NCI-H774 (cell line): Measurements from ENCODE around the gene MEIS2.
A peak's percentile ranks its signal among the peaks of the same experiment; 100 is the strongest.

Experiments
- DNase-seq: peaks from one replicate; lab custom pipeline; 2025; lab: John Stamatoyannopoulos, UW

MEIS2 gene

DNA sequence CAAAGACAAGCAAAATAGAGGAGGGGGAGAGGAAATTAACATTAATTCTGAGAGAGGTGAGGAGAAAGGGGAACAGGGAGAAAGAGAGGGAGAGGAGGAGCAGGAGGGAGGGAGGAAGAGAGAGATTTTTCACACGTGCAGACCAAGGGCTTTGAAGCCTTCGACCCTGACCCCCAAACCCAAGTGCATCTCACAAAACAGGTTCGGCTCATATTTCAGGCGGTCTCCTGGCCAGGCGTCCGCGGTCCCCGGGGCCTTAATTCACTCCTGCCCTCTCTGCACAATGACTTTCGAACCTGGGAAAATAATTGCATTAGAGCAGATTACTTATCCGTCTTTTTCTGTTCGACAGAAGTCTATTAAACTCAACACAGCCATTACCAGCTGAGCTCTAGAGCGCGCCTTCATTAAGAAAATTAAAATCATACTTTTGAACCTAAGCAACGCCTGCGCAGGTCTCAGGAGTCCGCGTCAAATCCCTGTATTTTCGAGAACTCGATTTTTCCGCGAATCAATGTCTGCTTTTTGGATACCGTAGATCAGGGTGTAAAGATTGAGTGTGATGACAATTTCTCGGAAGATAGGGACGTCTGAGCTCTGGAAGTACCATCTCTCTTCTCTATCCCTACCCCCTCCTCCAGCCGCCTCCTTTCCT is 220.7 kb downstream of the MEIS2 start:
- no peak for DNase-seq

DNA sequence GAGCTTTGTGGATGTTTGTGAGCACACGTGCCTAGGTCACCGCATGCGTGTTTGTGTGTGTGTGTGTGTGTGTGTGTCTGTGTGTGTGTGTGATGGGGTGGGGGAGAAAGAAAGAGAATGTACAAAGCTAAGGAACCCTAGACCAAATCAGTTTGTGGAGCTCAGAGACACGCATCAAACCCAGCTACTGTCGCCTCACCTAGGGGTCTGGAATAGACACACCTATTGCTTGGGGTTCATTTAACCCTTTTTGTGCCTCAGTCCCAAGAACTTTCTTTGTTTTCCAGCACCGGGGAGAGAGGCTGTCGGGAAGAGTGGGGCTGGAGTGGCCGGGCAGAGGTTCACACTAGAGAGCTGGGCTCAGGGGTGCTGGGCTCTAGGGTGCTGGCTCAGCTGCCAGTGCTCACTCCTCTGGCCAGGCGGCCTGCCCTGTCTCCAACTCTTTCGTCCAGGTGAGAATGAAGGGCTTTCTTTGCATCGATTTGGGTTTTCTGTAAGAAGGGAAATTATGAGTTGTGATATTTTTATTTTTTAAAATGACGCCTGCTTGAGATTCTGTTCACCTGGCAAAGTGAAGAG is 221.6 kb downstream of the MEIS2 start:
- DNase-seq, result no peak

GRCh38 chr15:36877796-36878683 is 222.3 kb downstream of the MEIS2 start:
- no peak for DNase-seq

DNA sequence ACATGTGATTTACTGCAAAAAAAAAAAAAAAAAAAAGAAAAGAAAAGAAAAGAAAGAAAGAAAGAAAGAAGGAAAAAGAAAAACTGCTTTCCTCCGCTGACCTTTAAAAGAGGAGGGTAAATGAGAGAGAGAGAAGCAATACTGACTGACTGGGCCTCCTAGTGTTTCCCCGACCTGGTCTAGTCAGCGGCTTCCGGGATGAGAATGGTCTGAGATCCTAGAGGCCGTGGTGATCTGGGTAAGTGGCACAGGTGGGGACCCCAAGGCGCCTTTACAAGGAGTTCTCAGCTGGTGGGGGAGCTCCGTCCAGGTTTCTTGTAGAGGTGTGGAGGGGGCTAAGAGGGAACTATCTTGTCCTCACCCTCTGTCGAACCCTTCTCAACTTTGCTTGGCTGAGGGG is 223.1 kb downstream of the MEIS2 start:
- no peak for DNase-seq

GRCh38 chr15:36875740-36876334 is 224.5 kb downstream of the MEIS2 start:
- no peak for DNase-seq

- DNase-seq, result no peak
These were observed 225.4 kb downstream of the MEIS2 start for GRCh38 chr15:36874930-36875329.

DNA sequence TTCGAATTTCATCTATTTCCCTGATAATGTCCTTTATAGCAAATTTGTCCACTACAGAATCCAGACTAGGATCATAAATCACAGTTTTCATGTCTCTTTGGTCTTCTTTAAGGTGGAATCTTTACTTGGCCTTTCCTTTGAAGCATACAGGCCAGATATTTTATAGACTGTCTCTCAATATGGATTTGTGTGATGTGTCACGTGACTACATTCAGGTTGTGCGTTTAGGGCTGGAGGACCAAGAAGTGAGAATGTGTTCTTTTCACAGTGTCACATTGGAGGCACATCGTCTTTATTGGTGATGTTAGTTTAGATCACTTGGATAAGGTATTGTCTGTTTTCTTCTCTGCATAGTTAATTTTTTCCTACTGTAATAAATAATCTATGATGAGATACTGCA is 232.9 kb downstream of the MEIS2 start:
- DNase-seq, result no peak

DNA sequence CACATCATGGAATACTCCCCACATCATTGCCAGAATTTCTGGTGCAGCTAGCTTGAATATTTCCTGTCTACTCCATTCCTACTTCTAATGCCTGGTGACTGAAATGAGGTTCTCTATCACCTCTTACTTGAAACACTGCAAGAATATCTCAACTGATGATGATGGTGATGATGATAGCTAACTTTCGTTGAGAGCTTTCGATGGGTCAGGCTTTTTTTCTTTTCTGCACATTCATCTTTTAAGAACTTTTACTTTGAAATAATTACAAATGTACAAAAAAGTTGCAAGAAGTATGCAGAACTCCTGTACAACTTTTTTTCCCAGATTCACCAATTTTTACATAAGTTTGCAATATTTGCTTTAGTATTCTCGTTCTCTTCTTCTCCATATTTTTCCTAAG is 233.5 kb downstream of the MEIS2 start:
- no peak for DNase-seq

DNA sequence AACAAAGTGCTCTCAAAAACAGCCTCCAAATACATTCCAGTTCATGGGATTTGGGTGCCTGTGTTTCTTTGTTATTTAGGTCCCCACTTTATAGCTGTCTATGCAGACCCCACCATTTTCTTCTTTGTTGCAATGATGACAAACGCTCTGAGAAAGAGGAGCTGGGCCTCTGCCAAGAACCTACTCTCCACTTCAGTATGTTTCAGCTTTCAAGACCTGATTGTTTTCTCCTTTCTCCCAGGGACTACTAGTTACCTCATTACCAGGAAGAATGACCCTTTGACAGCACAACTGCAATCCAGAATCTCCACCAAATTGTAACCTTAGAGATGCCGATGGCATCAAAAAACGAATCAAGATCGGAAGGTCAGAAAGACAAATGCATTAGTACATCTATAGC is 236.8 kb downstream of the MEIS2 start:
- no peak for DNase-seq

DNA sequence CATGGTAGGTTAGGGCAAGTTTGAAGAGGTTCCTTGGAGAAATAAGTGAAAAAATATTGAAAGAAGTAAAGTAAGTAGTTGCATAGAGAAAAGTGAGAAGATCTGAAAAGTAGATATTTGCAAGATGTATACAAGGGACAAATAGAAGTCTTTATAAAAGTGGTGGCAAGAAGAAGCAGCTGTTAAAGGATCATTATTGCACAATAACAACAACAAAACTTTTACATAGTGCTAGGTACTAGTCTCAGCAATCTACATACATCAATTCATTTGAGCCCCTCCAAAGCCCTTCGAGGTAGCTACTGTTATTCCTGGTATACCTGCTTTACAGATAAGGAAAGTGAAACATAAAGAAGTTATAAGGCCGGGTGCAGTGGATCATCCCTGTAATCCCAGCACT is 239.6 kb downstream of the MEIS2 start:
- DNase-seq, result no peak

DNA sequence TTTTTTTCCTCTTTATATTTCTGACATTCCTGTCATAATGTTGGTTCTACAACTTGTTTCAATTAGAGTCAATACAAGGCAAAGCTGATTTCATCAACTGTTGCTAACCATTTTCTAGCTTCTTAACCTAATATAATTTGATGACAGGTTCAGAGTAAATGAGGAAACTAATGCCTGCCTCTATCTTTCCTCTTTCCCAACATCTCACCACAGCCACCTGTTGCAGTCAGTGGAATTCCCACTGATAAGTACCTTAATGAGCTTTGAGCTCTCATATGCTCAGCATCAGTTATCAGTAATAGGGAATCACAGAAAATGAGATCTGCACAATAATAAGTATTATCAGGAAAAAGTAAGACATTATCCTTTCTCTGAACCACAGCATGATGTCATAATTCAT is 241.9 kb downstream of the MEIS2 start:
- no peak for DNase-seq

DNA sequence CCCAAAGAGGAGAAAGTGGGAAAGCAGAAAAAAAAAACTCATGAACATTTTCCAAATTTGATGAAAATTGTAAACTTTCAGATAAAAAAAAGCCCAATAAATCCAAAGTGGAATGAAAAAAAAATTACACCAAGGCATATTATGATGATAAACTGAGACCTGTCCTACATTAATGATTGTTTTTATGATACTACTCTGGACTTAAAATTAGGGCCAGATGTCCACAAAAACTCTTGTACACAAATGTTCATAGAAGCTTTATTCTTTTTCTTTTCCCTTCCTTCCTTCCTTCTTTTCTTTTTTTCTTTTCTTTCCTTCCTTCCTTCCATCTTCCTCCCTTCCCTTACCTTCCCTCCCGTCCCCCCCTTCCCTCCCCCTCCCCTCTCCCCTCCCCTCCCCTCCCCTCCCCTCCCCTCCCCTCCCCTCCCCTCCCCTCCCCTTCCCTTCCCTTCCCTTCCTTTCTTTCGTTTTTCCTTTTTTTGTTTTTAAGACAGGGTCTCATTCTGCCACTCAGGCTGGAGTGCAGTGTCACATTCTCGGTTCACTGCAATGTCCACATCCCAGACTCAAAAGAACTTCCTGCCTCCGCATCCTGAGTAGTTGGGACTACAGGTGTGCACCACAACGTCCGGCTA is 243.9 kb downstream of the MEIS2 start:
- no peak for DNase-seq

DNA sequence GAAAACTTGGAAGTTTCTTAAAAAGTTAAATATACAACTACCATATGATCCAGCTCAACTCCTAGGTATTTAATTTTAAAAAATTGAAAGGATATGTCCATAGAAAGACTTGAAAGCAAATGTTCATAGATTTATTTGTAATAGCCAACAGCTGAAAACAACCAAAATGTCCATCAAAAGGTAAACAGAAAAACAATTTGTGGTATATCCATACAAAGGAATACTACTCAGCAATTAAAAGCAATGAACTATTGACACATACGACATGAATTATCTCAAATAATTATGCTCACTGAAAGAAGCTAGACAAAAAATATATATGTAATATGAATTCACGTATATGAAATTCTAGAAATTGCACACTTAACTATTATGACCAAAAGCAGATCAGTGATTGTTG is 249.5 kb downstream of the MEIS2 start:
- DNase-seq, result no peak

DNA sequence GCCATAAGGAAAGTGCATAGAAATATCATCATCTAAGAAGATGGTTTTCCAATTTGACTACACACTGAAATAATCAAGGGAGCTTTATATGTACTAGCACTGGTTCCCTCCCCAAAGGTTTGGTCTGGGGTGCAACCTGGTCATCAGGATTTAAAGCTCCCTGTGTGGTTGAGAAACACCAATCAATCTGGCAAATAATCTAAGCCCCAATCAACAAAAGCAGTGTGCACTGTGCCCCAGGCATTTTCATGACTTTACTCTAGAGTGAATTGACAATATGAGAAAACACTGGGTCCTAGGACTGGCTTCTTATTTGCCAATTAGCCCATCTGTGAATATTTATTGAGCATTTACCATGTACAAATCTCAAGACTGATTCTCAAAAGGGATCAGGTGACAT is 255.1 kb downstream of the MEIS2 start:
- DNase-seq, result no peak

GRCh38 chr15:36844534-36844998 is 255.8 kb downstream of the MEIS2 start:
- DNase-seq, result peak; percentile 68

DNA sequence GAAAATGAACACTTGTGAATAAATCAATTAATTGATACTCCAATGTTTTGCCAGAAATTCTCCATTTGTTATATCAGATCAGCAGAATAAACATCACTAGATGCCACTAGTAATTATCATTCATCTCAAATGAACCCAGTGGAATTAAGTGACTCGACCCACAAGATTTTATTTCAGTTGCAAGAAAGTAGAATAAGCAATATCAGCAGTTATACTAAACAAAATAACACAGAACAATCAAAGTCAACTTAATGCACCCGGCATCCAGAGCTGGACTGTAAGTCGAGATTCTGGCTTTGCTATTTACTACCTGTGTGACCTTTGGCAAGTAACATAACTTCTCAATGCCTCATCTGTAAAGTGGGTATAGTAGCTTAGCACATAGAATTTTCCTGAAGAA is 256.5 kb downstream of the MEIS2 start:
- DNase-seq, result no peak

GRCh38 chr15:36841193-36841592 is 259.2 kb downstream of the MEIS2 start:
- DNase-seq, result no peak
